Measurements from ENCODE around the gene PNRC2. TPM values are rescaled to one million over a fixed set of nuclear protein-coding genes. Genes with fewer than 3 reads are reported as not detected.

PNRC2 gene
- total and polyA plus RNA-seq, 2 of the 13 experiments (the other 11 are each of a cell fraction or from before 2014, with no cell fraction given): 74.9 to 97.5 TPM

DNA sequence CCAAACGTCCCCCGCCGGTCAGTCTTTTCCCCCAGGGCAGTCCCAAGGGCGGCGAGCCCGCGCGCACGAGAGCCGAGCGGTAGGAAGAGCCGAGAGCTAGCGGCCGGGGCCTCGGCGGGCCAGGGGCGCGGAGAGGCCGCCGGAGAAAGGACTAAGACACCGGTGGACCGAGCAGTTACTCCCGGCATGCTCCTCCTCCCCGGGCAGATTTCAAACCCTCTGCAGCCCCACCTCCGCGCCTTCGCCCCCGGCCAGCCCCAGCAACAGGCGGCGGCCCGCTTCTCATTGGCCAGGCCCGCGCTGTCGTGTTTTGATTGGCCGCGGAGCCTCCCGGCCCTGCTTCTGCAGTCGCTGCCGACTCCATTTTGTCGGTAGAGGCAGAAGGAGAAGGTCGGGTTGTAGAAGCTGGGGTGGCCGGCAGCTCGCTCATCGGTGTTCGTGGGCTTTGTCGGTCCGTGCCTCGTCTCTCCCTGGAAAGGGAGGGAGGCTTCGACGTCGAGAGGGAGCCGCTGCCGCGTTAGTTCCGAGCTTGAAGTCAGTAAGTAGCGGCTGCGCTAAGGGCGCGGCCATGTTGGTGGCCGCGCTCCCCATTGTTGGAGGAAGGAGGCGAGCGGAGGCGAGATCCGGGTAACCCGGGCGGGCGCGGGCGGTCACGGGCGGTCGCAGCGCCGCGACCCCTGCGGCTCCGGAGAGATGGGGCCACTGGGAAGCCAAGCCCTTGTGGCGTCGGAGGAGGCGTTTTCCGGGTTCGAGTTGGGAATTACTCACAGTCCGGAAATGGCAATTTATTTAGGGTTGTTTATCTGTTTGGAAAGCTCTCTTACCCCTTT lies at the start of gene PNRC2 (continued):
- TF ChIP-seq RCOR2 (CRISPR knock-in tag; IDR thresholded peaks at IDR 0.05): no peak
- TF ChIP-seq, protein P1, sequence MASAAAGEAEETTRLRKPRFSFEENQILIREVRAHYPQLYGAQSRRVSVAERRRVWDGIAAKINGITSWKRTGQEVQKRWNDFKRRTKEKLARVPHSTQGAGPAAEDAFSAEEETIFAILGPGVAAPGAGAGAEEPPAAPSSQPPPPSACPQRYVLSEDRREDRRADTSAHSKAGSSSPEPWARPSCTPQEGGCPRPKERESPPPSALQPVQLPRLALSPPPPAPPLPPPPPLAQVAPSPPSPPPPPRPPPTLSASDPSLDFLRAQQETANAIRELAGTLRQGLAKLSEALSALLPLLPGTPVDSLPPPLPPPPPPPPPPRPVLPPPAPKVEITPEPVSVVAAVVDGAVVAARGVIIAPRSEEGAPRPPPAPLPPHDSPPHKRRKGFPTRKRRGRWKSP (CRISPR knock-in tag; IDR thresholded peaks at IDR 0.05): peak; percentile 82
- TF ChIP-seq FOXO4 (CRISPR knock-in tag; conservative IDR thresholded peaks at IDR 0.05): no peak
- no peak for TF ChIP-seq MTA3 (CRISPR knock-in tag; IDR thresholded peaks at IDR 0.05)
- no peak for TF ChIP-seq ATM (IDR thresholded peaks at IDR 0.05; ENCODE audit: borderline replicate concordance)
- peak in 1 of 2 experiments; percentile 92; a peak in 2 of 4 replicates for TF ChIP-seq KLF16 (CRISPR knock-in tag; IDR thresholded peaks at IDR 0.05)
- peak; percentile 95 for TF ChIP-seq DR1 (CRISPR knock-in tag; IDR thresholded peaks at IDR 0.05)
- no peak for TF ChIP-seq ISX (CRISPR knock-in tag; conservative IDR thresholded peaks at IDR 0.05)
- TF ChIP-seq ZSCAN31 (CRISPR knock-in tag; IDR thresholded peaks at IDR 0.05; ENCODE audit: low read depth): peak; percentile 78; the same call in 1 of the 2 replicates
- peak; percentile 59; the same call in 1 of the 2 replicates for TF ChIP-seq ZNF343 (CRISPR knock-in tag; IDR thresholded peaks at IDR 0.05)
- TF ChIP-seq, protein P2, sequence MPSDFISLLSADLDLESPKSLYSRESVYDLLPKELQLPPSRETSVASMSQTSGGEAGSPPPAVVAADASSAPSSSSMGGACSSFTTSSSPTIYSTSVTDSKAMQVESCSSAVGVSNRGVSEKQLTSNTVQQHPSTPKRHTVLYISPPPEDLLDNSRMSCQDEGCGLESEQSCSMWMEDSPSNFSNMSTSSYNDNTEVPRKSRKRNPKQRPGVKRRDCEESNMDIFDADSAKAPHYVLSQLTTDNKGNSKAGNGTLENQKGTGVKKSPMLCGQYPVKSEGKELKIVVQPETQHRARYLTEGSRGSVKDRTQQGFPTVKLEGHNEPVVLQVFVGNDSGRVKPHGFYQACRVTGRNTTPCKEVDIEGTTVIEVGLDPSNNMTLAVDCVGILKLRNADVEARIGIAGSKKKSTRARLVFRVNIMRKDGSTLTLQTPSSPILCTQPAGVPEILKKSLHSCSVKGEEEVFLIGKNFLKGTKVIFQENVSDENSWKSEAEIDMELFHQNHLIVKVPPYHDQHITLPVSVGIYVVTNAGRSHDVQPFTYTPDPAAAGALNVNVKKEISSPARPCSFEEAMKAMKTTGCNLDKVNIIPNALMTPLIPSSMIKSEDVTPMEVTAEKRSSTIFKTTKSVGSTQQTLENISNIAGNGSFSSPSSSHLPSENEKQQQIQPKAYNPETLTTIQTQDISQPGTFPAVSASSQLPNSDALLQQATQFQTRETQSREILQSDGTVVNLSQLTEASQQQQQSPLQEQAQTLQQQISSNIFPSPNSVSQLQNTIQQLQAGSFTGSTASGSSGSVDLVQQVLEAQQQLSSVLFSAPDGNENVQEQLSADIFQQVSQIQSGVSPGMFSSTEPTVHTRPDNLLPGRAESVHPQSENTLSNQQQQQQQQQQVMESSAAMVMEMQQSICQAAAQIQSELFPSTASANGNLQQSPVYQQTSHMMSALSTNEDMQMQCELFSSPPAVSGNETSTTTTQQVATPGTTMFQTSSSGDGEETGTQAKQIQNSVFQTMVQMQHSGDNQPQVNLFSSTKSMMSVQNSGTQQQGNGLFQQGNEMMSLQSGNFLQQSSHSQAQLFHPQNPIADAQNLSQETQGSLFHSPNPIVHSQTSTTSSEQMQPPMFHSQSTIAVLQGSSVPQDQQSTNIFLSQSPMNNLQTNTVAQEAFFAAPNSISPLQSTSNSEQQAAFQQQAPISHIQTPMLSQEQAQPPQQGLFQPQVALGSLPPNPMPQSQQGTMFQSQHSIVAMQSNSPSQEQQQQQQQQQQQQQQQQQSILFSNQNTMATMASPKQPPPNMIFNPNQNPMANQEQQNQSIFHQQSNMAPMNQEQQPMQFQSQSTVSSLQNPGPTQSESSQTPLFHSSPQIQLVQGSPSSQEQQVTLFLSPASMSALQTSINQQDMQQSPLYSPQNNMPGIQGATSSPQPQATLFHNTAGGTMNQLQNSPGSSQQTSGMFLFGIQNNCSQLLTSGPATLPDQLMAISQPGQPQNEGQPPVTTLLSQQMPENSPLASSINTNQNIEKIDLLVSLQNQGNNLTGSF (CRISPR knock-in tag; IDR thresholded peaks at IDR 0.05): no peak; the same call in 1 of the 2 replicates
- TF ChIP-seq, protein P3, sequence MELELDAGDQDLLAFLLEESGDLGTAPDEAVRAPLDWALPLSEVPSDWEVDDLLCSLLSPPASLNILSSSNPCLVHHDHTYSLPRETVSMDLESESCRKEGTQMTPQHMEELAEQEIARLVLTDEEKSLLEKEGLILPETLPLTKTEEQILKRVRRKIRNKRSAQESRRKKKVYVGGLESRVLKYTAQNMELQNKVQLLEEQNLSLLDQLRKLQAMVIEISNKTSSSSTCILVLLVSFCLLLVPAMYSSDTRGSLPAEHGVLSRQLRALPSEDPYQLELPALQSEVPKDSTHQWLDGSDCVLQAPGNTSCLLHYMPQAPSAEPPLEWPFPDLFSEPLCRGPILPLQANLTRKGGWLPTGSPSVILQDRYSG (CRISPR knock-in tag; IDR thresholded peaks at IDR 0.05): peak; percentile 84
- no peak; the same call in 1 of the 2 replicates for TF ChIP-seq ZBTB43 (CRISPR knock-in tag; conservative IDR thresholded peaks at IDR 0.05)
- TF ChIP-seq, protein P4, sequence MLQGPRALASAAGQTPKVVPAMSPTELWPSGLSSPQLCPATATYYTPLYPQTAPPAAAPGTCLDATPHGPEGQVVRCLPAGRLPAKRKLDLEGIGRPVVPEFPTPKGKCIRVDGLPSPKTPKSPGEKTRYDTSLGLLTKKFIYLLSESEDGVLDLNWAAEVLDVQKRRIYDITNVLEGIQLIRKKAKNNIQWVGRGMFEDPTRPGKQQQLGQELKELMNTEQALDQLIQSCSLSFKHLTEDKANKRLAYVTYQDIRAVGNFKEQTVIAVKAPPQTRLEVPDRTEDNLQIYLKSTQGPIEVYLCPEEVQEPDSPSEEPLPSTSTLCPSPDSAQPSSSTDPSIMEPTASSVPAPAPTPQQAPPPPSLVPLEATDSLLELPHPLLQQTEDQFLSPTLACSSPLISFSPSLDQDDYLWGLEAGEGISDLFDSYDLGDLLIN (CRISPR knock-in tag; IDR thresholded peaks at IDR 0.05; ENCODE audit: borderline replicate concordance): no peak; the same call in 1 of the 2 replicates
- no peak for TF ChIP-seq GPN1 (CRISPR knock-in tag; IDR thresholded peaks at IDR 0.05; ENCODE audit: borderline replicate concordance)
- TF ChIP-seq GABPB1 (CRISPR knock-in tag; IDR thresholded peaks at IDR 0.05): peak; percentile 79
- no peak for TF ChIP-seq ZNF782 (CRISPR knock-in tag; IDR thresholded peaks at IDR 0.05; ENCODE audit: borderline replicate concordance)
